HG03520 (cell line): ENCODE measurements around the gene APP.
"Not testable (repeated sequence)": the region's sequence is repeated elsewhere in the genome, so short reads cannot be mapped to it uniquely, and the experiment has no call there.

ENCODE experiments used
- ATAC-seq: cut with Tn5 transposase; IDR thresholded peaks from one replicate; pipeline ENCODE4 v1.9.1; 2021; ENCODE audit warnings: mild to moderate bottlenecking, moderate library complexity; ENCODE audit not compliant: unreplicated experiment

Gene APP

DNA sequence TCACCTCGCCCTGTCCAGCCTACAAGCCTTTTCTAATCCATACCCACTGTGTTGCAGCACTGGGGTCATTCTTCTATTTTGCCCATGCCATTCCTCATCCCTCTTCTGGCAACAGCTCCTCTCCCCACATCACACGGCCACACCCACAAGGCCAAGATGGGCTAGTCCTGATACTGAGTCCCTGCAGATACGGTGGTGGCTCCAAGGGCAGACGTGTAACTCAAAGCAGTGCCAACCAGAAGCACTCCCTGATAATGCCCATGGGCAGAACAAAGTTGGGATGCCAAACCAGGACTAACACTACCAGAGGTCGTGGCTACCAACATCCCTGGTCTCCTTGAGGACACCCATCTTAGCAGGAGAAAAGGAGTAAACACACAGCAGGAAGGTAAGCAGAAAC lies 64.8 kb downstream of the APP start:
- ATAC-seq = no peak

DNA sequence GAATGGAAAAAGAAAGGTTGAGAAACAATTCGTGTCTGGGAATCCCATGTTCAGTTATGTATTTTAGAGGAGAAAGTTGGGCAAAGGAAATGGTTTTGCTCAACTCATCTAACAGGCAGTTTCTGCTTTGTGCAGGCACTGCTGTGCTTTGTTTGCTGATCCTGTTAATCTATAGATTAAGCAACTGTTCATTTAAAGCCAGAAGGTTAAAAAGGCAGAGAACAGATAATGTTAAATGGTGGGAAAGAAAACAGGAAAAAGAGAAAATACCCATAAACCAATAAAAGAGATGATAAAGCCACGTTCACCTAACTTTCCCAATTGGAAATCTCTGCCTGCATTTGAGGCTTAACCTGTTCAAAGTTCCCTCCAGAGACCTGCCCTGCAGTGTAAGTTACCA lies 70.0 kb downstream of the APP start:
- no peak for ATAC-seq

DNA sequence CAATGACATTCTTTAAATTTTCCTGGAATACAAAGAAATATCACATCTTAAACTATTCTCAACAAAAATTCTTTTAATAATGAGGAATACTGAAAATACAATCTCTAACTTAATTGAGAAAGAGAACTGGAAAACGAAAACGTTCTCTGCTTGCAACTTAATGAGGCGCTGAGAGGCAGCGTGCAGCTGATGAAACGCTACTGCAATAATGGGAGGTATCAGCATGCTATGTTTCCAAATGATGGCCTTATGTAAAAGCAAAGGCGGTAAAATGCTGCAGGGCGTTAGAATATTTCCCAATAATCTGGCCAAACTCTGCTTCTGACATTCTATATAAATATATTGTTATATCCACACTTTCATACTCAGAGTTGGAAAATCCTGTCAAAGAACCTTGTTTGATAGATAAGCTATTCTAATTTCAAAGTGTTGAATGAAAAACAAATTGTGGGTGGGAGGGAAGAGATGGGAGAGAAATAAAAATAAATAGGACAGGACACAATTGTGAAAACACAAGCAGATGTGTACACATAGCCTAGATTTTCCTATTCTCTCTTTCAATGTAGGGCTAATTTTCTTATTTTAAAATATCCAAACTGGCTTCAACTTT lies 70.9 kb downstream of the APP start:
- no peak for ATAC-seq

DNA sequence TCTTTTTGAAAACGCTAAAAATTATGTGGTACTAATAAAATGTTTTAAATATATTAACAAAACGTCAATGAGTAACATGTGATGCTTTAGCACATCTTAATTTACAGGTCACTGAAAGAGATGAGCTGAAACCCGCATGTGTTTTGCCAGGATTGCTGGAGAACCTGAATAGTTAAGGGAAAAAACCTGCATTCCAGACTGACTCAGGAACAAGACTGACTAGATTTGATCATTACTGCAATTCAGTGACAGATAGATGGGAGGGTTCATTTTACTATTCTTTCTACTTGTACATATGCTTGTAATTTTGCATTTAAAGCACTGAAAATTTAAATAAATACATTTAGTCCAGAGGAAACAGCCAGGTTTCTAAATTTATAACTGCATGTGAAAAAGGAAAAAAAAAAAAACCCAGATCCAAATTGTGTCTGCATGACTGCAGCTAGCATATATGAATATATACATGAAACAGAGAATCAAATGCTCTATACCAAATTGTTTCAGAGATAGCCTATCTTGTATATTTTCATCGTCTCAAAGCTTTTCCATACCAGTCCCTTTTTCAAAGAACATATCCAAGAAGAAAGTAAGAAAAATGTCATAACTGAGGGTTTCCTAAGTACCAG lies 71.7 kb downstream of the APP start:
- no peak for ATAC-seq

DNA sequence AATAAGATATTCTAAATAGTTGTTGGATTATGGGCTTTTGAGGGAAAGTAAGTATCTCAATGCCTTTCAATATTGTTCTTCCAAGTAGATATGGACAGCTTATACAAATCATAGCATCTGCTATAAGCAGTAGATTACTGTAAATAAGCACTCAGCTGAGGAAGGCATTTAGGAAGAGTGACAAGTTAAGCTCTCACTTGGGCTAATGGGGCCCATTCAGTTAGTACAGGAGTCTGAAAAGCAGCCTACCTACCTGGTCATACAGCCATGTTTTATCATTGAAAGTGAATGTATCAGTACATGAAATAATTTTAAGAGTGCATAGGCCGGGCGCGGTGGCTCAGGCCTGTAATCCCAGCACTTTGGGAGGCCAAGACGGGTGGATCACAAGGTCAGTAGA lies 73.1 kb downstream of the APP start:
- no peak for ATAC-seq

DNA sequence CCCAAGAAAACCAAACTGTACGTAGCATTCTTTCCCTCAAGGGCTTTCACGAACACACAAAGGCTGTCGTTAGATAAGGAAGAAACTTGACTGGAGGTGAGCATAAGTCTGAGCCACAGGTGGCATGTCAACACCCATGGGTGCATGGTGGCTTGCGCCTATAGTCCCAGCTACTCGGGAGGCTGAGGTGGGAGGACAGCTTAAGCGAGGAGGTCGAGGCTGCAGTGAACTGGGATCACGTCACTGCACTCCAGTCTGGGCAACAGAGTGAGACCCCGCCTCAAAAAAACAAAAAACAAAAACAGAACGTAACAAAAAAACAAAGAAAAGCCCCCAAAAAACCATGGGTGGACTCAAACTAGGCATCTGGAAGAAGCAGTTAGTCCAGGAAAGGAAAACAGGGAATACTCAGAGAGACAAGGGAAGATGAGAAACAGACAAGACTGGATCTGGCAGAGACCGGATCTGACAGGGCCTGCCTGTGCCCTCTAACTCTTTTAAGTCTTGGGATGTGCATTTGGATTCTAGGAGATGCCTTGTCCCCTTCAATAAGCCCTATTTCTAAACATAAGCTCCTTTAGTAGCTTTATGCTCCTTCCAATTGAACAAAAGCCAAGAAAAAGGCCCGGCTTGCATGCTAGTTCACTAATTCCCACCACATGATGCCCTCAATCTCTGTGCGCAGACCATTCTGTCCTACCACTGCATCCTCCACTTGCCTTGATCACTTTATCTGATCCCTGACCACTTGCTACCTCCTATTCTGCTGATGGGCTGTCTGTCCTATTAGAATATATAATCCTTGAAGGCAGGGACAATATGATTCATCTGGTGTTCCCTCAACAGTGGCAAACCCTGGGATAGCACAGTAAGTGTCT lies 73.8 kb downstream of the APP start:
- no peak for ATAC-seq

DNA sequence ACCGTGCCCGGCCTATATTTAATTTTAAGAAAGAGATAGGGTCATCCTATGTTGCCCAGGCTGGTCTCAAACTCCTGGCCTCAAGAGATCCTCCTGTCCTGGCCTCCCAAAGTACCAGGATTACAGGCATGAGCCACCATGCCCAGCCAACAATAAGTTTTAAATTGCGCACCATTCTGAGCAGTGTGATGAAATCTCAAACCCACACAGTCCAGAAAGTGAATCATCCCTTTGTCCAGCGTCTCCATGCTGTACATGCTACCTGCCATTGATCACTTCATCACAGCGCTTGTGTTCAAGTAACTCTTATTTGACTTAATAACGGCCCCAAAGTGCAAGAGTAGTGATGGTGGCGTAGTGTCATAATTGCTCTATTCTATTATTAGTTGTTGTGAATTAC lies 75.4 kb downstream of the APP start:
- no peak for ATAC-seq

DNA sequence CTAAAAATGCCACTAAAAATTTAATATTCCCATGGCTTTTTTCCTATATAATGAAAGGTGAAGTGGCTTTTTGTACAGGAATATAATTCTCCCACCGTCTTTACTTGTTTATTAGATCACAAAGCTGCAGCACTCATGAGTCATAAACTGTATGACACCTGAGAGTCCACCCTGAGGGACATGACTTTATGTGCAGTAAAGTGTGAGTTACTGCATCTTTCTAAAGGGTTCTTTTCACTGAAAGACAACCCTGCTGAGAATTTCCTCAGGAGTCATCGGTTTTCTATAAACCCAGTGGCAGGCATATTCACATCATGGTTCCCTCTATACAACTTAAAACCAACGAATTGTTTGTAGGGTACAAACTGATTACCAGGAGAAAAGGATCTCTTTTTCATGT lies 77.4 kb downstream of the APP start:
- no peak for ATAC-seq

DNA sequence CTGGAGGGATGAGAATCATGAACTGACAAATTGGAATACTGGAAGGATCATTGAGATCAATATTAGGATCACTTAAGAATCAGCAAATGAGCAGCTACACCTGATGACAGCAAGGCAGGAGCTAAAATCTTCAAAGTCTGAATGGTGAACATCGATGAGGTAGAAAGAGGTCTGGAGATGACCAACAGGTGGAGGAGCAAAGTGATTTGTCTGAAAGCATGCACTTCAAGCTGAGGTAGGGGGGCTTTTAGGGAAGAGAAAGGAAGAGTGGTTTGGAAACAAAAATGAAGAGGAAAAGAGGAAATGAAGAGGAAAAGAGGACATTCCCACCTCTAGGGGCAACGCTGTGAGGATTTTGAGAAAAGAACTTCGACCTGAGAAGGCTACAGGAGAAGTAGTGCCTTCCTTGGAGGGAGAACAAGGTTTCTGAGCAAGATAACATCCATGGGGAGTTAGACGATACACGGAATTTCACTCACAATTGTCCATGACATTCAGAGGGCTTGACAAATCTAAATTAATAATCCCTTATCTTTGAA lies 79.0 kb downstream of the APP start:
- no peak for ATAC-seq

DNA sequence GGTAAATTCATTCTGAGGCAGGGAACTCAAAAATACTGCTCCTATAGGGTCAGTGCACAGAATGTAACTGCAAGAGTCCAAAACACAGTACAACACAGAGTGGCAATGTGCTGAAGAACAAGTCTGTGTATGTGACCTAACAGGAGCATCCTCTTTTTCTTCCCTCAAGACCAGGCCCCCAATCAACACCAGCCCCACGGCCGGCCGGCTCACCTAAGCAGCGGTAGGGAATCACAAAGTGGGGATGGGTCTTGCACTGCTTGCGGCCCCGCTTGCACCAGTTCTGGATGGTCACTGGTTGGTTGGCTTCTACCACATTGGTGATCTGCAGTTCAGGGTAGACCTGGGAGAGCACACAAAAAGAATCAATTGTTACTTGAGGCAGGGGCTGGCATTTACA lies 80.8 kb downstream of the APP start:
- ATAC-seq = no peak

DNA sequence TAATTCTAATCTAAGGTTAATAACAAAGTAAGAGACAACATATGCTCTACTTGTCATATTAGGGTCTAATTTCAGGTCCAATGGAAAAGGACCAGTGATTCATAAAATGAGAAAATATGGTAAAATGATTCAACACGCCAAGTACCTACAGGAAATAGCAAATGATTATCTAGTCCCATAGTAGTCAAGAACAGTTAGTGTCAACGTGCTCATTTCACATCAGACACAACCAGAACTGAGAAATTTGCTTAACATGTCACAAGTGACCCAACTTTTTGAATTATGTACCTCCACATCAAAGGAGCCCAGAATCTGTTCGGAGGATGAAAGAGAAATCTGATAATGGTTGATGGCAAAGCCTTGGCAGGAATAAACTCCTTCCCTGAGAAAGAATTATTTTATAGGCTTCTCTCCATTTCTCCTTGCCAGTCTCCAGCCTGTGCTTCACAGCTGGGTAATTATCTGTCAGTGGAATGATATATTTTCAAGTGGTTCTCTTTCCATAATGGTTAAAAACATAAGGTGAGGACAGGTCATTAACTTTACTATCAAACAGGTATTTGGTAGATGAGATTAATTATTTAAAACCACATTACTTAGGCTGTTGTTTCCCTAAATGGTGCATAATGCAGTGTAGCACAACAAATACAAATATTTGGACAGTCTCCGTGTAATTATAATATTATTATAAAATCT lies 83.2 kb downstream of the APP start:
- no peak for ATAC-seq

DNA sequence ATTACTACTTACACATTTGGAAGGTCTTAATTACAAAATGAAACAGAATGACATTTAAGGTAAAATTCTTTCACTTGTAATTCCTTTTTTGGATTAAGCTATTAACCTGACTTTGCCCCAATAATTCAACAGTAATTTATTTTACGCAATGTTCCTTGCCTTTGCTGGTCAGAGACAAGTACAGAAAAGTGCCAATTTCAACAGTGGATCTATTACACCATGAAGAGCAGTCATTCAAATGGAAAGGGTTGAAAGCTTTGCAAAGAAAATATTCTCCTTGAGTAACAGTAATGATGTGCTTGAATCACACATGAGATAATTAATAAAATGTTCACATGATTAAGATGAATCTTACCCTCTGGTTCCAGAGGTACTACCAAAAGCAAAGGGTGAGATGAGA lies 84.7 kb downstream of the APP start:
- no peak for ATAC-seq

DNA sequence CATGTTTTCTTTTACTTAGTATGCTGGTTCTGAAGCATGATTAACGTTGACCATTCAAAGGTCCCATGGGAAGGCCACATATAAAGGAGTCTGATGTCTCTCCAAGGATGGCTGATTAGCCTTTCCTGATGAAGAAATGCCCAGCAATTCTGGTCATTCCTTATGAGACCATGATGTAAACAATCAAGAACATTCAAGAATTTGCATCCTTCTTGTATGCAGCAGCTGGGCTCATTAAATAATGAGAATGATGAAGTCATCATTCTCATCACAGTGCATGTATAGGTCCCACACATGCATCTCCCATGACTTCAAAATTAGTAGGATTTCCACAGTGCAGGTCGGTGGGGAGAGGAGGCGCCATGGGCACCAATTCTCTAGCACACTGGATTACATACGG lies 85.4 kb downstream of the APP start:
- no peak for ATAC-seq

DNA sequence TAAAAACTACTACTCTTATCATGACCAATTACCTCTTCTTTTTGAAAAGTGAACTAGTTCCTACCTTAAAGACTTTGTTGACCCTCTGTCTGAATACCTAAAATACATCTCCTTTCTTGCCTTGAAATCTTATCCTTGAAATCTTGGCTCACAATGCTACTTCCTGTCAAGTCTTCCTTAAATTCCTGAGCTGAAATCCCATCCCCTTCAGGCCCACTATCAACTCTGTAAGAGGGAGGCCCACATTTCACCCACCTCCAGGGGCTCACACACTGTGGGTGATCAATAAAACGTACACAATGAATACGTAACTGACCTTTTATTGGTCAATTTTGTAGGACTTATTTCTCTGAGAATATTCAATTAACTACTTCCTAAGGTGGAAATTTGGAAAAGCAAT lies 88.0 kb downstream of the APP start:
- ATAC-seq = no peak

DNA sequence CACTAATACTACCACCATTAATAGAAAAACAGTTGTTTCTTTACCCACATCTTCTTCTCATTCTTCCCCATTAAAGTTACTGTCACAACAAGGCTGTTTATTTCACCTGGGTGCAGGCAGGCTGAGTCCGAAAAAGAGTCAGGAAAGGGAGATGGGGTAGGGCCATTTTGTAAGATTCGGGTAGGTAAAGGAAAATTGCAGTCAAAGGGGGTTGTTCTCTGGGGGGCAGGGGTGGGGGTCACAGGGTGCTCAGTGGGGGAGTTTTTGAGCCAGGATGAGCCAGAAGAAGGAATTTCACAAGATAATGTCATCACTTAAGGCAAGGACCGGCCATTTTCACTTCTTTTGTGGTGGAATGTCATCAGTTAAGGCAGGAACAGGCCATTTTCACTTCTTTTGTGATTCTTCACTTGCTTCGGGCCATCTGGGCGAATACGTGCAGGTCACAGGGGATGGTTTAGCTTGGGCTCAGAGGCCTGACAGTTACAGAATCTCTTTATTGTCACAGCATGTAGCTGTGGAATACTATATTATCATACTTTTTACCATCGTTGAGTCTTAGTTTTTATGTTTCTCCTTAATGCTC lies 89.3 kb downstream of the APP start:
- not testable (repeated sequence) for ATAC-seq

DNA sequence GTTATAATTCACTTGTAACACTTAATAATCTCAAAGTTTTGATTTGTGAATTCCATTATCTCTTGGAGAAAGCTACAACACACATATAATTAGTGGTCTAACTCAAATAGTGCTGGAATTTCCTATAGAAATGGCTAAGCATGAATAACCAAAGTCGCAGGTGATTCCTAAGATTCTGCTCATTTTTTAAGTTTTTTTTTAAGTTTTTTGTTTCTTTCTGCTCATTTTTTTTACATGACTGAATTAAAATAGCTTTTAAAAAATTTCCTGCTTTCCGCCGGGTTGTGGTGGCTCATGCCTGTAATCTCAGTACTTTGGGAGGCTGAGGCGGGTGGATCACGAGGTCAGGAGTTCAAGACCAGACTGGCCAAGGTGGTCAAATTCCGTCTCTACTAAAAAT lies 90.4 kb downstream of the APP start:
- ATAC-seq = no peak

DNA sequence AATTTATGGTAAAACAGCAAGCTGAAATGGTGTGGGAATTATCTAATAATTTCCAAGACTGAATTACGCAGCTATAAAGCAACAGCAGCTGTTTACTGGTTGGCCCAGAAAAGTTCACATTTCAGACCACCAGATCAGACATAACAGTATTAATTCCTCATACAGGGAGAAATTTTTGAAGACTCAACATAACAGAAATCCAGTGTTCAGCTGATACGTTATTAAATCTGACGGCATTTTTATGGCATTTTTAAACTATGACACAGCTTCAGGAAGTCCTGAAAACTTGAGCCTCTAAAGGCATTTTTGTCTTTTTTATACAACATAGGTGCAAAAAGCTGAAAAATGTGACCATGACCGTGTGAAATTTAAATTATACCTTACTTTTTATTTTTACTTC lies 91.2 kb downstream of the APP start:
- ATAC-seq = no peak

DNA sequence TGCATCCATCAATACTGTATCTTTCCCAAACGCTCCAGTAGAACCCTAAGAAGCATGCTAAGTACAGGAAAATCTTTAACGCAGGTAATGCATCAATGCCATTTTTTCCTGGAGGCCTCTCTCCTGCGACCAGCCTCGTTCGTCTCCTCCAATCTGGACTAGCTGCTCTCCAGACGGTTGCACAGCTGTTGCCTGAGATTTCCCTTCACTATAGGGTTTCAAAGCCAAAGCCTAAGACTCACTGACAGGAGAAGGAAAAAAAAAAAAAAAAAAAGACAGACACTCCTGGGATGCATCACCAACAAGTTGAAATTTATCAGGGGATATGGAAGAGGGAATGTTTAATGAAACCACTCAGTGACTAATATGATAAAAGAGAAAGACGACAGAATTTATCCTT lies 93.0 kb downstream of the APP start:
- no peak for ATAC-seq

DNA sequence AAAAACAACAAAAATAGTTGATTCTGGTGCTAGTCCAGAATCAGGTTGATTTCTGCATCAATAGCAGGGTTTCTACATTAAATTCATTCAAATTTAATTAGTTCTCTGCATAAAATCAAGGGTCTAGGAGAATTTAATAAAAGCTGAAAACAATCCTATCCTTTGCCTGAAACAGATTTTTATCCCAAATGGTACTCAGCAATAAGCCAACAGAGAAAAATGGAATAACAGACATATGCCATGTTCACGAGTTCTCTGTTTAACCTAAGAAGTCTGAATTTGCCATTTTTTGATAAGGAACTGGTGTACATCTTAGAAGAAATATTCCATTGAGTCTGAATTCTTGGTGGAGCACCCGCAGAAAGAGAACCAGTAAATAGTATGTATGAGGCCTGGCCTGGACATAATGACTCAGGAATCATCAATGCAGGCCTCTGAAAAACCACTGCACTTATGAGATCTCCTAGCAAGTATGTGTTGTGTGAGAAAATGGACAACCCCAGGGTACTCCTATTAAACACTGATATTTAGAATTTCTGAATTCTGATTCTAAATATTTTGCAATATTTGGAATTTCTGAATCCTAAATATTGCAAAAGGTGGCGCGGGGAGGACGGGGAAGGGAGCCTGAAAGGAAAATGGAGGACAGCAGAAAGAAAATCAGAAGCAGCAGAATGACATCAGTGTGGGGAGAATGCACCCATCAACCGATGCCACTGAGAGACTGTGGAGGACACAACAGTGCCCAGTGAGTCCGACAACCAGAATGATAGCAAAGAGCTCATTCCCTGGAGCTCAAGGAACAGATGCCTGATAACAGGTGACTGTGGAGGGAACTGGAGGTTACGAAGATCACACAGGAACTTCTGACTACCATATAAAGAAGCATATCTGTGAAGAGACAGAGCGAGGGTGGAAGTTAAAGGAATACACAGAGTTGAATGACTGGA lies 97.6 kb downstream of the APP start:
- ATAC-seq = no peak
